COLO668 (cell line): Measurements from ENCODE around the gene CNTNAP2.
A peak's percentile ranks its signal among the peaks of the same experiment; 100 is the strongest.
"Not testable (repeated sequence)": the region's sequence is repeated elsewhere in the genome, so short reads cannot be mapped to it uniquely, and the experiment has no call there.

Experiments
- DNase-seq: peaks from one replicate; lab custom pipeline; 2025; ENCODE audit not compliant: unreplicated experiment; lab: John Stamatoyannopoulos, UW

The CNTNAP2 gene

GRCh38 chr7:147674705-147675104 is 1558.1 kb downstream of the CNTNAP2 start:
- no peak for DNase-seq

GRCh38 chr7:147678943-147679342 is 1562.3 kb downstream of the CNTNAP2 start:
- no peak for DNase-seq

- DNase-seq: no peak
Observed at GRCh38 chr7:147681530-147681929, 1564.9 kb downstream of the CNTNAP2 start.

GRCh38 chr7:147700702-147701101 is 1584.1 kb downstream of the CNTNAP2 start:
- no peak for DNase-seq

GRCh38 chr7:147707926-147708325 is 1591.3 kb downstream of the CNTNAP2 start:
- no peak for DNase-seq

GRCh38 chr7:147708871-147709270 is 1592.3 kb downstream of the CNTNAP2 start:
- no peak for DNase-seq

GRCh38 chr7:147711447-147711846 is 1594.8 kb downstream of the CNTNAP2 start:
- DNase-seq: no peak

GRCh38 chr7:147721962-147722830 is 1605.6 kb downstream of the CNTNAP2 start:
- DNase-seq: no peak

GRCh38 chr7:147723536-147723935 is 1606.9 kb downstream of the CNTNAP2 start:
- DNase-seq: no peak

GRCh38 chr7:147731311-147731710 is 1614.7 kb downstream of the CNTNAP2 start:
- no peak for DNase-seq

GRCh38 chr7:147737559-147738214 is 1621.1 kb downstream of the CNTNAP2 start:
- DNase-seq: not testable (repeated sequence)

GRCh38 chr7:147742301-147742700 is 1625.7 kb downstream of the CNTNAP2 start:
- DNase-seq: no peak

GRCh38 chr7:147756300-147756699 is 1639.7 kb downstream of the CNTNAP2 start:
- DNase-seq: no peak

GRCh38 chr7:147759327-147759943 is 1642.8 kb downstream of the CNTNAP2 start:
- no peak for DNase-seq

- DNase-seq: no peak
Observed at GRCh38 chr7:147765301-147765700, 1648.7 kb downstream of the CNTNAP2 start.

GRCh38 chr7:147771344-147771743 is 1654.7 kb downstream of the CNTNAP2 start:
- no peak for DNase-seq

GRCh38 chr7:147774461-147774860 is 1657.9 kb downstream of the CNTNAP2 start:
- DNase-seq: no peak

GRCh38 chr7:147775516-147776284 is 1659.1 kb downstream of the CNTNAP2 start:
- DNase-seq: peak; percentile 17

GRCh38 chr7:147777309-147777708 is 1660.7 kb downstream of the CNTNAP2 start:
- no peak for DNase-seq

- DNase-seq: no peak
Observed at GRCh38 chr7:147779949-147780348, 1663.3 kb downstream of the CNTNAP2 start.

GRCh38 chr7:147796581-147796980 is 1680.0 kb downstream of the CNTNAP2 start:
- no peak for DNase-seq
